DMS 273 (cell line): ENCODE measurements around the gene STT3A.
"Not testable (repeated sequence)": the region's sequence is repeated elsewhere in the genome, so short reads cannot be mapped to it uniquely, and the experiment has no call there.

Source experiments
- DNase-seq: peaks from one replicate; lab custom pipeline; 2025; ENCODE audit not compliant: unreplicated experiment; lab: John Stamatoyannopoulos, UW

STT3A gene

GRCh38 chr11:125592305-125593113 lies at the start of gene STT3A:
STT3A (plus strand) TSS chr11:125592852; CDS start chr11:125595916, 3,064 bp downstream.
- DNase-seq: peak; percentile 99

- no peak for DNase-seq
These were observed 41.9 kb upstream of the STT3A start for GRCh38 chr11:125550780-125551179.

GRCh38 chr11:125551835-125552342 lies 40.8 kb upstream of the STT3A start:
- DNase-seq: no peak

GRCh38 chr11:125552927-125553326 lies 39.7 kb upstream of the STT3A start:
- DNase-seq: no peak

- no peak for DNase-seq
These were observed 39.3 kb upstream of the STT3A start for GRCh38 chr11:125553357-125553756.

GRCh38 chr11:125554038-125554437 lies 38.6 kb upstream of the STT3A start:
- DNase-seq: no peak

GRCh38 chr11:125559888-125560287 lies 32.8 kb upstream of the STT3A start:
- DNase-seq: no peak

- no peak for DNase-seq
These were observed 30.7 kb upstream of the STT3A start for GRCh38 chr11:125561924-125562323.

GRCh38 chr11:125562430-125562829 lies 30.2 kb upstream of the STT3A start:
- DNase-seq: no peak

GRCh38 chr11:125564357-125564756 lies 28.3 kb upstream of the STT3A start:
- no peak for DNase-seq

GRCh38 chr11:125566235-125566634 lies 26.4 kb upstream of the STT3A start:
- DNase-seq: no peak

- peak; percentile 96 for DNase-seq
These were observed 23.4 kb upstream of the STT3A start, which contains the start of gene EI24 for GRCh38 chr11:125568970-125569914. EI24 (plus strand) TSS chr11:125569477; CDS start chr11:125572528, 3,051 bp downstream.

- peak; percentile 40 for DNase-seq
These were observed 22.6 kb upstream of the STT3A start for GRCh38 chr11:125569915-125570621.

GRCh38 chr11:125570952-125571351 lies 21.7 kb upstream of the STT3A start:
- DNase-seq: no peak

GRCh38 chr11:125572916-125573315 lies 19.7 kb upstream of the STT3A start:
- no peak for DNase-seq

- DNase-seq: not testable (repeated sequence)
These were observed 15.5 kb upstream of the STT3A start for GRCh38 chr11:125577181-125577580.

GRCh38 chr11:125578783-125579182 lies 13.9 kb upstream of the STT3A start:
- no peak for DNase-seq

- DNase-seq: no peak
These were observed 12.8 kb upstream of the STT3A start for GRCh38 chr11:125579811-125580210.

- no peak for DNase-seq
These were observed 9.2 kb upstream of the STT3A start for GRCh38 chr11:125583496-125583895.

- no peak for DNase-seq
These were observed 7.2 kb upstream of the STT3A start for GRCh38 chr11:125585487-125585886.

- no peak for DNase-seq
These were observed 6.0 kb upstream of the STT3A start for GRCh38 chr11:125586623-125587022.
